NCI-H82 (cell line): Measurements from ENCODE around the gene LMCD1.
"Not testable (repeated sequence)": the region's sequence is repeated elsewhere in the genome, so short reads cannot be mapped to it uniquely, and the experiment has no call there.

ENCODE experiments used
- DNase-seq: peaks from one replicate; lab custom pipeline; 2025; lab: John Stamatoyannopoulos, UW

Gene LMCD1

GRCh38 chr3:8560366-8561007 is 58.9 kb downstream of the LMCD1 start:
- DNase-seq = no peak

- no peak for DNase-seq
Measured at GRCh38 chr3:8561370-8561769, 59.7 kb downstream of the LMCD1 start.

GRCh38 chr3:8562081-8562595 is 60.5 kb downstream of the LMCD1 start:
- DNase-seq = no peak

- no peak for DNase-seq
Measured at GRCh38 chr3:8563146-8563545, 61.5 kb downstream of the LMCD1 start.

GRCh38 chr3:8563597-8563996 is 62.0 kb downstream of the LMCD1 start:
- DNase-seq = no peak

- no peak for DNase-seq
Measured at GRCh38 chr3:8565376-8565775, 63.8 kb downstream of the LMCD1 start.

- DNase-seq = no peak
Measured at GRCh38 chr3:8567784-8568575, 66.4 kb downstream of the LMCD1 start.

- DNase-seq = no peak
Measured at GRCh38 chr3:8571256-8571655, 69.6 kb downstream of the LMCD1 start.

GRCh38 chr3:8573342-8573926 is 71.8 kb downstream of the LMCD1 start:
- no peak for DNase-seq

GRCh38 chr3:8574040-8574669 is 72.5 kb downstream of the LMCD1 start:
- DNase-seq = no peak

- DNase-seq = no peak
Measured at GRCh38 chr3:8574670-8575322, 73.2 kb downstream of the LMCD1 start.

- no peak for DNase-seq
Measured at GRCh38 chr3:8575364-8576104, 73.9 kb downstream of the LMCD1 start.

GRCh38 chr3:8576436-8576835 is 74.8 kb downstream of the LMCD1 start:
- DNase-seq = no peak

GRCh38 chr3:8576841-8577571 is 75.4 kb downstream of the LMCD1 start:
- no peak for DNase-seq

- DNase-seq = no peak
Measured at GRCh38 chr3:8578282-8578681, 76.7 kb downstream of the LMCD1 start.

GRCh38 chr3:8579096-8579495 is 77.5 kb downstream of the LMCD1 start:
- DNase-seq = no peak

- no peak for DNase-seq
Measured at GRCh38 chr3:8579943-8580342, 78.3 kb downstream of the LMCD1 start.

- DNase-seq = not testable (repeated sequence)
Measured at GRCh38 chr3:8580434-8580833, 78.8 kb downstream of the LMCD1 start.

GRCh38 chr3:8581373-8581772 is 79.8 kb downstream of the LMCD1 start:
- DNase-seq = no peak

- DNase-seq = no peak
Measured at GRCh38 chr3:8581806-8582445, 80.3 kb downstream of the LMCD1 start.
